HEK293 (cell line): ENCODE measurements around the gene NLRX1.

ENCODE experiments used
- BCL11A ChIP-seq: fragments of 450-650 bp; formaldehyde crosslinking; IDR thresholded peaks from 2 replicates; pipeline ENCODE4 v1.5.1; 2016; ENCODE audit warnings: low read depth, missing biosample characterization, missing genetic modification characterization
- HOXA7 ChIP-seq: sonication (generic); formaldehyde crosslinking; IDR thresholded peaks from 2 replicates; pipeline ENCODE4 v1.8.1; 2022; ENCODE audit warnings: missing genetic modification reagents, borderline replicate concordance
- SALL2 ChIP-seq: fragments of 450-650 bp; formaldehyde crosslinking; IDR thresholded peaks from 2 replicates; pipeline ENCODE4 v1.5.0; 2017; ENCODE audit warnings: missing biosample characterization, mild to moderate bottlenecking, missing genetic modification characterization, borderline replicate concordance
- SP2 ChIP-seq: fragments of 450-650 bp; formaldehyde crosslinking; IDR thresholded peaks from 2 replicates; pipeline ENCODE4 v1.5.1; 2016; ENCODE audit warnings: missing biosample characterization, missing genetic modification characterization
- ZBTB48 ChIP-seq: fragments of 450-650 bp; formaldehyde crosslinking; IDR thresholded peaks from 2 replicates; pipeline ENCODE4 v1.5.1; 2016; ENCODE audit warnings: missing biosample characterization, missing genetic modification characterization
- ZBTB7A ChIP-seq: fragments of 450-650 bp; formaldehyde crosslinking; IDR thresholded peaks from 2 replicates; pipeline ENCODE4 v1.5.1; 2016; ENCODE audit warnings: low read depth, missing biosample characterization, missing genetic modification characterization
- ZIC2 ChIP-seq: fragments of 450-650 bp; formaldehyde crosslinking; IDR thresholded peaks from 2 replicates; pipeline ENCODE4 v1.5.1; 2016; ENCODE audit warnings: missing biosample characterization, missing genetic modification characterization
- ZNF140 ChIP-seq: fragments of 450-650 bp; formaldehyde crosslinking; IDR thresholded peaks from 2 replicates; pipeline ENCODE4 v1.5.1; 2016; ENCODE audit warnings: missing biosample characterization, missing genetic modification characterization
- ZNF169 ChIP-seq: fragments of 450-650 bp; formaldehyde crosslinking; IDR thresholded peaks from 2 replicates; pipeline ENCODE4 v1.5.1; 2016; ENCODE audit warnings: missing biosample characterization, missing genetic modification characterization
- ZNF175 ChIP-seq: fragments of 450-650 bp; formaldehyde crosslinking; IDR thresholded peaks from 2 replicates; pipeline ENCODE4 v1.5.1; 2016; ENCODE audit warnings: missing biosample characterization, missing genetic modification characterization
- ZNF23 ChIP-seq: fragments of 450-650 bp; formaldehyde crosslinking; IDR thresholded peaks from 2 replicates; pipeline ENCODE4 v1.5.1; 2016; ENCODE audit warnings: missing biosample characterization, missing genetic modification characterization, borderline replicate concordance
- ZNF600 ChIP-seq: fragments of 450-650 bp; formaldehyde crosslinking; IDR thresholded peaks from 2 replicates; pipeline ENCODE4 v1.5.1; 2016; ENCODE audit warnings: missing biosample characterization, missing genetic modification characterization
- ZNF610 ChIP-seq: fragments of 450-650 bp; formaldehyde crosslinking; IDR thresholded peaks from 2 replicates; pipeline ENCODE4 v1.5.1; 2016; ENCODE audit warnings: missing biosample characterization, missing genetic modification characterization, borderline replicate concordance
- ZNF623 ChIP-seq: fragments of 450-650 bp; formaldehyde crosslinking; IDR thresholded peaks from 2 replicates; pipeline ENCODE4 v1.5.1; 2016; ENCODE audit warnings: missing biosample characterization, missing genetic modification characterization
- ZNF626 ChIP-seq: fragments of 450-650 bp; sonication (Bioruptor Pico); formaldehyde crosslinking; IDR thresholded peaks from 2 replicates; pipeline ENCODE4 v1.5.1; 2018; ENCODE audit warnings: missing biosample characterization, missing genetic modification characterization, inconsistent platforms
- ZNF629 ChIP-seq: fragments of 450-650 bp; formaldehyde crosslinking; IDR thresholded peaks from 2 replicates; pipeline ENCODE4 v1.5.1; 2017; ENCODE audit warnings: missing biosample characterization, missing genetic modification characterization
- ZNF76 ChIP-seq: fragments of 450-650 bp; formaldehyde crosslinking; IDR thresholded peaks from 2 replicates; pipeline ENCODE4; 2016; ENCODE audit warnings: low read depth, missing biosample characterization, missing genetic modification characterization, borderline replicate concordance
- ZSCAN23 ChIP-seq: fragments of 450-650 bp; formaldehyde crosslinking; IDR thresholded peaks from 2 replicates; pipeline ENCODE4 v1.5.1; 2016; ENCODE audit warnings: missing biosample characterization, missing genetic modification characterization
- ZXDB ChIP-seq: fragments of 450-650 bp; formaldehyde crosslinking; IDR thresholded peaks from 2 replicates; pipeline ENCODE4 v1.5.1; 2016; ENCODE audit warnings: missing biosample characterization, missing genetic modification characterization
- TF ChIP-seq, protein P1 (sequence below): fragments of 450-650 bp; formaldehyde crosslinking; IDR thresholded peaks from 2 replicates; pipeline ENCODE4 v1.5.1; 2017; ENCODE audit warnings: missing biosample characterization, missing genetic modification characterization
- TF ChIP-seq, protein P2 (sequence below): fragments of 450-650 bp; IDR thresholded peaks from 2 replicates; pipeline ENCODE4 v1.5.1; 2018; ENCODE audit warnings: missing biosample characterization, missing genetic modification characterization
- TF ChIP-seq, protein P3 (sequence below): fragments of 450-650 bp; formaldehyde crosslinking; IDR thresholded peaks from 2 replicates; pipeline ENCODE4 v1.5.1; 2017; ENCODE audit warnings: missing biosample characterization, missing genetic modification characterization
- TF ChIP-seq, protein P4 (sequence below): fragments of 450-650 bp; formaldehyde crosslinking; IDR thresholded peaks from 2 replicates; pipeline ENCODE4 v1.5.1; 2016; ENCODE audit warnings: missing biosample characterization, missing genetic modification characterization
- TF ChIP-seq, protein P5 (sequence below): fragments of 450-650 bp; formaldehyde crosslinking; IDR thresholded peaks from 2 replicates; pipeline ENCODE4 v1.5.1; 2016; ENCODE audit warnings: missing biosample characterization, missing genetic modification characterization
- TF ChIP-seq, protein P6 (sequence below): fragments of 450-650 bp; formaldehyde crosslinking; IDR thresholded peaks from 2 replicates; pipeline ENCODE4 v1.5.1; 2016; ENCODE audit warnings: missing biosample characterization, missing genetic modification characterization
- TF ChIP-seq, protein P7 (sequence below): fragments of 450-650 bp; formaldehyde crosslinking; optimal IDR thresholded peaks from 2 replicates; pipeline ENCODE3; 2016; ENCODE audit warnings: missing biosample characterization, mild to moderate bottlenecking, missing genetic modification characterization
- TF ChIP-seq, protein P8 (sequence below): fragments of 450-650 bp; formaldehyde crosslinking; IDR thresholded peaks from 2 replicates; pipeline ENCODE4 v1.5.1; 2016; ENCODE audit warnings: missing biosample characterization, missing genetic modification characterization

NLRX1 gene

DNA sequence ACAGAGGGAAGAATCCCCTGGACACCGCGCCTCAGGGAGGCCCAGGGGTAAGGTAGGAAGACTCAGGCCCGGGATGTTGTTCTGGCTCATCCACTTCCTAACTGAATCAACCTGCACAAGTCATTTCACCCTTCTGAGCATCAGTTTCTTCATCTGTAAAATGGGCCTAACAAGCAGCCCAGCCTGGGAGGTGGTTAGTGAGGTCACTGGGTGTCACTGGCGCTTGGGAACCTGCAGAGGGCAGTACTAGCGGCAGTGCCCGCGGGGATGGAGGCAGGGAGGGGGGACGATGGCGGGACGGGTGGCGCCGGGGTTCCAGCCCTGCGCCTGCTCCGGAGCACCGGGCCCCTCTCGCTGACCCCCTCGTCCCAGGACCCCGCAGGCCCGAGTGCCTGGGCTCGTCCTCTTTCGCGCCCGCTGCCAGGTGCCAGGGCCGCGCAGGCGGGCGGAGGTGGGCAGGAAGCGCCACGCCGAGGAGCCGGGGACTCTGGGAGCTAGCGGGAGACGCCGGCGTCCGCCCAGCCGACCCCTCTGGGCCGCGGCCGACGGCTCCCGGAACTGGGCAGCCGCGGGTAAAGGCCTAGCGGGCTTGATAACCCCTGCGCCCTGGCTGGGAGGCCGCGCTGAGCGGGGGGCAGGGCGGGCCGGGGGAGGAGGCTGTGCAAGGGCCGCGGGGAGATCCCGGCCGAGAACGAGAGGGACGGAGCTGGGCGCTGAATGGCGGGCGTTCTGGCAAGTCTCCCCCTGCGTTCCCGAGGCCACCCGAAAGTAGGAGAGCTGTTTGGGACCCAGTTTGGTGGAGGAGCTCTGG lies at the start of gene NLRX1 (continued):
- TF ChIP-seq, protein P1, sequence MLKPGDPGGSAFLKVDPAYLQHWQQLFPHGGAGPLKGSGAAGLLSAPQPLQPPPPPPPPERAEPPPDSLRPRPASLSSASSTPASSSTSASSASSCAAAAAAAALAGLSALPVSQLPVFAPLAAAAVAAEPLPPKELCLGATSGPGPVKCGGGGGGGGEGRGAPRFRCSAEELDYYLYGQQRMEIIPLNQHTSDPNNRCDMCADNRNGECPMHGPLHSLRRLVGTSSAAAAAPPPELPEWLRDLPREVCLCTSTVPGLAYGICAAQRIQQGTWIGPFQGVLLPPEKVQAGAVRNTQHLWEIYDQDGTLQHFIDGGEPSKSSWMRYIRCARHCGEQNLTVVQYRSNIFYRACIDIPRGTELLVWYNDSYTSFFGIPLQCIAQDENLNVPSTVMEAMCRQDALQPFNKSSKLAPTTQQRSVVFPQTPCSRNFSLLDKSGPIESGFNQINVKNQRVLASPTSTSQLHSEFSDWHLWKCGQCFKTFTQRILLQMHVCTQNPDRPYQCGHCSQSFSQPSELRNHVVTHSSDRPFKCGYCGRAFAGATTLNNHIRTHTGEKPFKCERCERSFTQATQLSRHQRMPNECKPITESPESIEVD (tag by site-specific recombination): no peak
- TF ChIP-seq, protein P2, sequence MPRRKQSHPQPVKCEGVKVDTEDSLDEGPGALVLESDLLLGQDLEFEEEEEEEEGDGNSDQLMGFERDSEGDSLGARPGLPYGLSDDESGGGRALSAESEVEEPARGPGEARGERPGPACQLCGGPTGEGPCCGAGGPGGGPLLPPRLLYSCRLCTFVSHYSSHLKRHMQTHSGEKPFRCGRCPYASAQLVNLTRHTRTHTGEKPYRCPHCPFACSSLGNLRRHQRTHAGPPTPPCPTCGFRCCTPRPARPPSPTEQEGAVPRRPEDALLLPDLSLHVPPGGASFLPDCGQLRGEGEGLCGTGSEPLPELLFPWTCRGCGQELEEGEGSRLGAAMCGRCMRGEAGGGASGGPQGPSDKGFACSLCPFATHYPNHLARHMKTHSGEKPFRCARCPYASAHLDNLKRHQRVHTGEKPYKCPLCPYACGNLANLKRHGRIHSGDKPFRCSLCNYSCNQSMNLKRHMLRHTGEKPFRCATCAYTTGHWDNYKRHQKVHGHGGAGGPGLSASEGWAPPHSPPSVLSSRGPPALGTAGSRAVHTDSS: no peak
- no peak for TF ChIP-seq HOXA7 (CRISPR knock-in tag)
- TF ChIP-seq, protein P3, sequence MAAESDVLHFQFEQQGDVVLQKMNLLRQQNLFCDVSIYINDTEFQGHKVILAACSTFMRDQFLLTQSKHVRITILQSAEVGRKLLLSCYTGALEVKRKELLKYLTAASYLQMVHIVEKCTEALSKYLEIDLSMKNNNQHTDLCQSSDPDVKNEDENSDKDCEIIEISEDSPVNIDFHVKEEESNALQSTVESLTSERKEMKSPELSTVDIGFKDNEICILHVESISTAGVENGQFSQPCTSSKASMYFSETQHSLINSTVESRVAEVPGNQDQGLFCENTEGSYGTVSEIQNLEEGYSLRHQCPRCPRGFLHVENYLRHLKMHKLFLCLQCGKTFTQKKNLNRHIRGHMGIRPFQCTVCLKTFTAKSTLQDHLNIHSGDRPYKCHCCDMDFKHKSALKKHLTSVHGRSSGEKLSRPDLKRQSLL: no peak
- TF ChIP-seq, protein P4, sequence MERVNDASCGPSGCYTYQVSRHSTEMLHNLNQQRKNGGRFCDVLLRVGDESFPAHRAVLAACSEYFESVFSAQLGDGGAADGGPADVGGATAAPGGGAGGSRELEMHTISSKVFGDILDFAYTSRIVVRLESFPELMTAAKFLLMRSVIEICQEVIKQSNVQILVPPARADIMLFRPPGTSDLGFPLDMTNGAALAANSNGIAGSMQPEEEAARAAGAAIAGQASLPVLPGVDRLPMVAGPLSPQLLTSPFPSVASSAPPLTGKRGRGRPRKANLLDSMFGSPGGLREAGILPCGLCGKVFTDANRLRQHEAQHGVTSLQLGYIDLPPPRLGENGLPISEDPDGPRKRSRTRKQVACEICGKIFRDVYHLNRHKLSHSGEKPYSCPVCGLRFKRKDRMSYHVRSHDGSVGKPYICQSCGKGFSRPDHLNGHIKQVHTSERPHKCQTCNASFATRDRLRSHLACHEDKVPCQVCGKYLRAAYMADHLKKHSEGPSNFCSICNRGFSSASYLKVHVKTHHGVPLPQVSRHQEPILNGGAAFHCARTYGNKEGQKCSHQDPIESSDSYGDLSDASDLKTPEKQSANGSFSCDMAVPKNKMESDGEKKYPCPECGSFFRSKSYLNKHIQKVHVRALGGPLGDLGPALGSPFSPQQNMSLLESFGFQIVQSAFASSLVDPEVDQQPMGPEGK (tag by site-specific recombination): peak; percentile 78
- TF ChIP-seq, protein P5, sequence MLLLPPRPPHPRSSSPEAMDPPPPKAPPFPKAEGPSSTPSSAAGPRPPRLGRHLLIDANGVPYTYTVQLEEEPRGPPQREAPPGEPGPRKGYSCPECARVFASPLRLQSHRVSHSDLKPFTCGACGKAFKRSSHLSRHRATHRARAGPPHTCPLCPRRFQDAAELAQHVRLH (tag by site-specific recombination): peak; percentile 95
- TF ChIP-seq ZNF175: no peak
- TF ChIP-seq ZNF600: peak; percentile 49; the same call in 1 of the 2 replicates
- peak; percentile 25; the same call in 1 of the 2 replicates for TF ChIP-seq BCL11A (tag by site-specific recombination)
- TF ChIP-seq ZSCAN23 (tag by site-specific recombination): 0 out of 2 replicates have a peak, but pooled peaks have one; percentile 52
- no peak for TF ChIP-seq SALL2
- peak; percentile 68 for TF ChIP-seq ZXDB (tag by site-specific recombination)
- peak; percentile 84 for TF ChIP-seq ZNF76 (tag by site-specific recombination)
- TF ChIP-seq, protein P6, sequence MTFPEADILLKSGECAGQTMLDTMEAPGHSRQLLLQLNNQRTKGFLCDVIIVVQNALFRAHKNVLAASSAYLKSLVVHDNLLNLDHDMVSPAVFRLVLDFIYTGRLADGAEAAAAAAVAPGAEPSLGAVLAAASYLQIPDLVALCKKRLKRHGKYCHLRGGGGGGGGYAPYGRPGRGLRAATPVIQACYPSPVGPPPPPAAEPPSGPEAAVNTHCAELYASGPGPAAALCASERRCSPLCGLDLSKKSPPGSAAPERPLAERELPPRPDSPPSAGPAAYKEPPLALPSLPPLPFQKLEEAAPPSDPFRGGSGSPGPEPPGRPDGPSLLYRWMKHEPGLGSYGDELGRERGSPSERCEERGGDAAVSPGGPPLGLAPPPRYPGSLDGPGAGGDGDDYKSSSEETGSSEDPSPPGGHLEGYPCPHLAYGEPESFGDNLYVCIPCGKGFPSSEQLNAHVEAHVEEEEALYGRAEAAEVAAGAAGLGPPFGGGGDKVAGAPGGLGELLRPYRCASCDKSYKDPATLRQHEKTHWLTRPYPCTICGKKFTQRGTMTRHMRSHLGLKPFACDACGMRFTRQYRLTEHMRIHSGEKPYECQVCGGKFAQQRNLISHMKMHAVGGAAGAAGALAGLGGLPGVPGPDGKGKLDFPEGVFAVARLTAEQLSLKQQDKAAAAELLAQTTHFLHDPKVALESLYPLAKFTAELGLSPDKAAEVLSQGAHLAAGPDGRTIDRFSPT: peak; percentile 91
- TF ChIP-seq ZNF623 (tag by site-specific recombination): 0 out of 2 replicates have a peak, but pooled peaks have one; percentile 27
- no peak for TF ChIP-seq ZNF23
- peak; percentile 55; the same call in 1 of the 2 replicates for TF ChIP-seq ZBTB7A
- no peak for TF ChIP-seq ZNF169 (tag by site-specific recombination)
- peak; percentile 80 for TF ChIP-seq ZNF629 (tag by site-specific recombination)
- TF ChIP-seq, protein P7, sequence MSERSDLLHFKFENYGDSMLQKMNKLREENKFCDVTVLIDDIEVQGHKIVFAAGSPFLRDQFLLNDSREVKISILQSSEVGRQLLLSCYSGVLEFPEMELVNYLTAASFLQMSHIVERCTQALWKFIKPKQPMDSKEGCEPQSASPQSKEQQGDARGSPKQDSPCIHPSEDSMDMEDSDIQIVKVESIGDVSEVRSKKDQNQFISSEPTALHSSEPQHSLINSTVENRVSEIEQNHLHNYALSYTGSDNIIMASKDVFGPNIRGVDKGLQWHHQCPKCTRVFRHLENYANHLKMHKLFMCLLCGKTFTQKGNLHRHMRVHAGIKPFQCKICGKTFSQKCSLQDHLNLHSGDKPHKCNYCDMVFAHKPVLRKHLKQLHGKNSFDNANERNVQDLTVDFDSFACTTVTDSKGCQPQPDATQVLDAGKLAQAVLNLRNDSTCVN (tag by site-specific recombination): peak; percentile 75
- TF ChIP-seq ZIC2 (tag by site-specific recombination): 0 out of 2 replicates have a peak, but pooled peaks have one; percentile 24
- TF ChIP-seq ZNF626 (tag by site-specific recombination): no peak
- TF ChIP-seq, protein P8, sequence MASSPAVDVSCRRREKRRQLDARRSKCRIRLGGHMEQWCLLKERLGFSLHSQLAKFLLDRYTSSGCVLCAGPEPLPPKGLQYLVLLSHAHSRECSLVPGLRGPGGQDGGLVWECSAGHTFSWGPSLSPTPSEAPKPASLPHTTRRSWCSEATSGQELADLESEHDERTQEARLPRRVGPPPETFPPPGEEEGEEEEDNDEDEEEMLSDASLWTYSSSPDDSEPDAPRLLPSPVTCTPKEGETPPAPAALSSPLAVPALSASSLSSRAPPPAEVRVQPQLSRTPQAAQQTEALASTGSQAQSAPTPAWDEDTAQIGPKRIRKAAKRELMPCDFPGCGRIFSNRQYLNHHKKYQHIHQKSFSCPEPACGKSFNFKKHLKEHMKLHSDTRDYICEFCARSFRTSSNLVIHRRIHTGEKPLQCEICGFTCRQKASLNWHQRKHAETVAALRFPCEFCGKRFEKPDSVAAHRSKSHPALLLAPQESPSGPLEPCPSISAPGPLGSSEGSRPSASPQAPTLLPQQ (tag by site-specific recombination): peak; percentile 48
- no peak for TF ChIP-seq ZNF610 (tag by site-specific recombination)
- 0 out of 2 replicates have a peak, but pooled peaks have one; percentile 36 for TF ChIP-seq ZBTB48 (tag by site-specific recombination)
- TF ChIP-seq ZNF140 (tag by site-specific recombination): no peak
- no peak for TF ChIP-seq SP2 (tag by site-specific recombination)
